Activated T-helper 1 cell treated with anti-CD3 and anti-CD28 coated beads, Interleukin-2, amount 50 U/mL, for 16 hours (primary cell): ENCODE results near the gene NGFR.

ENCODE experiments used
- DNase-seq, 2 donors: peaks; one replicate each; pipeline ENCODE4 v3.0.0-alpha.2; 2020; ENCODE audit warnings: low read depth in 1 of 2, low spot score in 1 of 2

Gene NGFR

DNA sequence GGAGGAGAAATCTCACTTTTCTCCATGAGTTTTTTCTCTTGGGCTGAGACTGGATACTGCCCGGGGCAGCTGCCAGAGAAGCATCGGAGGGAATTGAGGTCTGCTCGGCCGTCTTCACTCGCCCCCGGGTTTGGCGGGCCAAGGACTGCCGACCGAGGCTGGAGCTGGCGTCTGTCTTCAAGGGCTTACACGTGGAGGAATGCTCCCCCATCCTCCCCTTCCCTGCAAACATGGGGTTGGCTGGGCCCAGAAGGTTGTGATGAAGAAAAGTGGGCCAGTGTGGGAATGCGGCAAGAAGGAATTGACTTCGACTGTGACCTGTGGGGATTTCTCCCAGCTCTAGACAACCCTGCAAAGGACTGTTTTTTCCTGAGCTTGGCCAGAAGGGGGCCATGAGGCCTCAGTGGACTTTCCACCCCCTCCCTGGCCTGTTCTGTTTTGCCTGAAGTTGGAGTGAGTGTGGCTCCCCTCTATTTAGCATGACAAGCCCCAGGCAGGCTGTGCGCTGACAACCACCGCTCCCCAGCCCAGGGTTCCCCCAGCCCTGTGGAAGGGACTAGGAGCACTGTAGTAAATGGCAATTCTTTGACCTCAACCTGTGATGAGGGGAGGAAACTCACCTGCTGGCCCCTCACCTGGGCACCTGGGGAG lies 19.1 kb downstream of the NGFR start:
- no peak for DNase-seq

DNA sequence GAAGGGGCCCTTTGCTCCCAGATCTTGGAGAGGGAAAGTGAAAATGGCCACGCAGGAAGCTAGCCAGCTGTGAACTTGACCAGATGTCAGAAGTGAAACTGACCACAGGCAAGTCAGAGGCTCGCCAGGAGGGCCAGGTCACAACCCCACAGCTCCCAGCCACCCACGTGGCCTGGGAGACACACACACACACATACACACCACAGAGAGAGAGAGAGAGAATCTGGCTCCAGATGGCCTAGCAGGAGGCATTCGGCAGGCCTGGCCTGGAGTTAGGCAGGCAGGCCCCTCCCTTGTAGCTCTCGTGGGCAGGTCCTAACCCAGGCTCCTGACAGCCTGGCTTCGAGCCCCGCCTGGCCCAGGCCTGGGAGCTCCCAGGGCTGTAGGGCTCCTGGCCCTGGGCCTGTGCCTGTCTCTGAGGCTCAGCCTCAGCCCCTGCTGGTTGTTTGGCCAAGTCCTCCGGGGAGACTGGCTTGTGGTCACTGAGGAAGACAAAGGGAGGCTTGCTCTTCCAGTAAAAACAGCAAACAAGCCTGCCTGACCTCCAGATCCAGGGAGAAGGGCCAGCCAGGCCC lies 20.2 kb downstream of the NGFR start:
- no peak for DNase-seq

- DNase-seq = no peak
These were observed 21.1 kb downstream of the NGFR start for GRCh38 chr17:49516180-49516579.

DNA sequence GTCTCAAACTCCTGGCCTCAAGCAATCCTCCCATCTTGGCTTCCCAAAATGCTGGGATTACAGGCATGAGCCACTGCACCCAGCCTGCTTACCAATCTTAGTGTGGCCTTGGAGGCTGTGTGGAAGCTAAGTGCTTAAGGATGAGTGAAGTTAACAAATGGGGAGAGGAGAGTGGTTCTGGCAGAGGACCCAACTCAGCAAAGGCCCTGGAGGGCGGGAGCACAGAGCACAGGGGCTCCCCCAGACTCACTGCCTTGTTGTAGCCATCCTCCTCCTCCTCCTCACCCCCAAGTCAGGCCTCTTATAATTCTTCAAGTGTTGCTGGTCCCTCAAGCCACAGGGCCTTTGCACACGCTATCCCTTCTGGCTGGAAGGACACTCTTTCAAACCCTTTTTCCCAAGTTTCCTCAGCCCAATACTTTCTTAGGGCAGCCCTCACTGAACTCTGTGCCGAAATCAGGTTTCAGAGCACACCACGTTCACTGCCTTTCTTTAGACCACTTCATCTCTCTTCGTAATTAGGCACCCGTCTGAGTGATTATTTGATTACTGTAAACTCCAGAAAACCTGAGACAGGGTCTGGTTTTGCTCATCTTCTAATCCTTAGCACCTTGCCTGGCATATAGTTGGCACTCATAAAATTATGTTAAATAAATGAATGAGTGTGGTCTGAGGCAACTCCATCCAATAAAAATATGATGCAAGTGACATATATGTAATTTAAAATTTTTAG lies 23.4 kb downstream of the NGFR start:
- no peak for DNase-seq

DNA sequence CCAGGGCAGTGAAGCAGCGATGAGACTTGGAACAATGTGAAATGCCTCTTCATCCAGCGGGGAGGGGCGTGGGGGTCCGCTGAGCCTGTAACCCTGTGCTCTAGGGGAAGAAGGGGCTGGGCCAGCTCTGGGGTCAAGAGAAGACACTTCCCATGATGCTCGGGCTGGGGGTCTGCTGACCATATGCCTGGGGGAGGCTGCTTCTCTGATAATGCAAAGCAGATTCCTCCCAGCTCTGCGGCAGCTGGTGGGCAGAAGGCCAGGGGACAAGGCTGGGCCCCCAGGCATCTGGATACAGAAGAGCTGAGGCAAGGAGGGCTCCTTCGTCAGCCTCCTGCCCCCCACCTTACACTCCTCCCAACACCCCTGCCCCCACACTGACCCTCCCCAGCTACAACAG lies 24.7 kb downstream of the NGFR start:
- no peak for DNase-seq

GRCh38 chr17:49520386-49521087 lies 25.4 kb downstream of the NGFR start:
- DNase-seq = no peak

- no peak for DNase-seq
These were observed 26.0 kb downstream of the NGFR start for GRCh38 chr17:49521088-49521450.

DNA sequence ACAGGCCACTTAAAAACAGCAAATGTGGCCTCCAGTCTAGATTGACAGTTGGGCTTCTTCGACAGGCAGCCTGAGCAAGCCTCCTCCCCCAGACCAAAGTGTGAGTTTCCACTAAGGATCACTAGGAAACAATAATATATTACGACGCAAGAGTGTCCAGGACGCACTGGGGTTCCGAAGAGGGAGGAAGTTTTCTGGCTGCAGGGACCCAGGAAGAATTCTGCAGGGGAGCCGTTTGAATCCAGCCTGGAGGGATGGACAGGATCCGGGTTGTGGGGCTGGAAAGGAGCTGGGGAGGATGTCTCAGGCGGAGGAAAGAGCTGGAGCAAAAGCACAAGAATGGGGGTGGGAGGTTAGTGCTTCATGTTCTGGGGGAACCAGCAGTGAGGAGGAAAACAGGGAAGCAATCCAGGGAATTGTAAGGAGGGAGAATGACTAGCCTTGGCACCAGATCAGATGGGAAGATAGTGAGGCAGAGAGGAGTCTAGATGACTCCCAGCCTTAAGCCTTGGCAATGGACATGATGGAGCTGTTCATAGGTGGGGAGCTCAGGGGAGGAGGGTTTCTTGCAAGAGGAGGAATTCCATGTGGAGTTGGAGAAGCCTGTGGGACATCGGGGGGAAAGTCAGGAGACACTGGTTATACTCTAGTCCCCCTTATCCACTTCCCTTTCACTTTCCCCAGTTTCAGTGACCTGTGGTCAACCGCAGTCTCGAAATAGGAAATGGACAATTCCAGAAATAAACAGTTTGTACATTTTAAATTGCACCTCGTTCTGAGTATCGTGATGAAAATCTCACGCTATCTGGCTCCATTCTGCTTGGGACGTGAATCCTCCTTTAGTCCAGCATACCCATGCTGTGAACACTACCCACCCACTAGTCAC lies 26.6 kb downstream of the NGFR start:
- DNase-seq = no peak

- no peak for DNase-seq
These were observed 27.3 kb downstream of the NGFR start for GRCh38 chr17:49522357-49522890.

DNA sequence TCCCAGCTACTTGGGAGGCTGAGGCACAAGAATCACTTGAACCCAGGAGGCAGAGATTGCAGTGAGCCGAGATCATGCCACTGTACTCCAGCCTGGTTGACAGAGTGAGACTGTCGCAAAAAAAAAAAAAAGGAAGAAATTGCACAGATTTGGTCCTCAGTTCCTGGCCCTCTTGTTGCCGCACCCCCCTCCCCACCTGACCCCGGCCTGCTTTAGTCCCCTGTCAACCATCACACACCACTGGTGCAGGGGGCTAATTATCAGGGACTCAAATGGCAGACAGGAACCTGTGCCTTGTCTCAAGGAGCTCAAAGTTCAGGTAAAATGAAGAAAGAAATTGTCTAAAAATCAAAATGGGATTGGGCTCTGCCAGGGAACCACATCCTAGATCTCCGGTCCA lies 28.1 kb downstream of the NGFR start:
- DNase-seq = no peak

DNA sequence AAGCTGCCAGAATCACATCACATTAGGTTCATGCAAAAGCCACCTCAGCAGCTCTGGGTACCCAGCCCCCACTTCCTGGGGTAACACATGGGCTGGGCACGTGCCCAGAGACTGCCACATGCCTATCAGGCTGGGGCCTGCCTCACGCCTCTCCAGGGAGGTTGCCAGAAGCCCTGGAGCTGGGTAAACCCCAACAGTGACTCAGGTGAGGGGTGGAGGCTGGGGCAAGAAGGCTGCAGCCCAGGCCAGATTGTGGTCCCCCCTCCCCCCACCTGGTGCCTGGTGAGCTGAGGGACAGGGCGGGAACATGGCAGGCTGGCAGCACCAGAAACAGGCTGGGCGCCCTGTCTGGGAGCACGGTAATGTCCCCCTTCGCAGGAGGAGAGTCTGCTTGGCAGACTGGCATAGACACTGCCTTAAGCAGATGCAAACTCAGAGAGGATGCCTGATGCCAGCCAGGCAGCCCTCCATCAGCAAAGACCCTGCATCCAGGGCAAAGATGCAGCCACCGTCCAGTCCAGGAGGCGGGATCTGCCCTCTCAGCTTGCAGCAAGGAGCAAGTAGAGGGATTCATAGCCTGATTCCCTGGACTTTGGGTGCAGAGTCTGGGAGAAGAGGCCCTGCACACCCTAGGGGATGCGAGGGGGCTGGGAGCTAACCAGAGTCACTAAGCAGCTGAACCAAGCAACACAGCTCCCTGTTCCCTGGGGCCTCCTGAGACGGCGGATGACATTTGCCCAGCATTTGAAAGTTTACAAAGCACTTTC lies 28.8 kb downstream of the NGFR start:
- DNase-seq = no peak

GRCh38 chr17:49524473-49525359 lies 29.6 kb downstream of the NGFR start:
- DNase-seq = no peak

DNA sequence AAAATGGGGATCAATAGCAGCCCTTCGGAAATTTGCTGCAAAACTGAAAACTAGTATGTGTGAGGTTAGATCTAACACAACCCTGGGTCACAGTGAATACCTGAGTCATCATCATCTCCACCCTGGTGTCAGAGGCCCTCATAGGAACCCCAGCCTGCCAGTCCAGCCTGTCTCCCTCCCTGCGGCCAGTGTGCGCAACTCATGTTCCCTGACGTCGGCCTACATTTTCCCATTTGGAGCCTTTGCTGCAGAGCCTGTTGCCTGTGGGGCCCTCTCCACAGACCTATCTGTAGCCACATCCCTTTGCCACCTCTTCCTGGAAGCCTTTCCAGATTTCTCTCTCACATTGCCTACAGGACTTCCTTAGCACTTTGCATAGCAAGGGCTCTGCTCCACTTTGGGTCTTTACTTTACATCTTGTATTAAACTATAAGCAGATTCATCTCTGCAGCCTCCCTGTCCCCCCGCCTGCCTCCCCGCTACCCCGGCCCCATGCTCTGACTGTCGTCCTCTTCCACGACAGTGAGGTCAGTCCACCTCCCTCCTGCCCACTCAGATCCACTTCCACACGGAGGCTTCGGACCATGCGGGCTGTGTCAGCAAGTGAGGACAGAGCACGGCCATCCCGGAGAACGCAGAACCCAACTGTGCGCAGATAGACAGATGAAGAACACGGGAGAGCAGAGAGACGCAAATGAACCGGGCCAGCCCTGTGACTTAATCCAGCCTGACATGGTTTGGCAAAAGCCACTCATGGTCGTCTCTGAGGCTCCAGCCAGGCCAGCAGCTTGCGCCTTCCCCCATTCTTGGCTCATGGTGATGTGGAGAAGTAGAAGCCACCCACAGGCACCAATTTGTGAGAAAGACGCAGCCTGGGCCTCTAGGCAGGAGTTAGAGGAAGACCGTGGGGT lies 31.0 kb downstream of the NGFR start:
- DNase-seq = no peak

DNA sequence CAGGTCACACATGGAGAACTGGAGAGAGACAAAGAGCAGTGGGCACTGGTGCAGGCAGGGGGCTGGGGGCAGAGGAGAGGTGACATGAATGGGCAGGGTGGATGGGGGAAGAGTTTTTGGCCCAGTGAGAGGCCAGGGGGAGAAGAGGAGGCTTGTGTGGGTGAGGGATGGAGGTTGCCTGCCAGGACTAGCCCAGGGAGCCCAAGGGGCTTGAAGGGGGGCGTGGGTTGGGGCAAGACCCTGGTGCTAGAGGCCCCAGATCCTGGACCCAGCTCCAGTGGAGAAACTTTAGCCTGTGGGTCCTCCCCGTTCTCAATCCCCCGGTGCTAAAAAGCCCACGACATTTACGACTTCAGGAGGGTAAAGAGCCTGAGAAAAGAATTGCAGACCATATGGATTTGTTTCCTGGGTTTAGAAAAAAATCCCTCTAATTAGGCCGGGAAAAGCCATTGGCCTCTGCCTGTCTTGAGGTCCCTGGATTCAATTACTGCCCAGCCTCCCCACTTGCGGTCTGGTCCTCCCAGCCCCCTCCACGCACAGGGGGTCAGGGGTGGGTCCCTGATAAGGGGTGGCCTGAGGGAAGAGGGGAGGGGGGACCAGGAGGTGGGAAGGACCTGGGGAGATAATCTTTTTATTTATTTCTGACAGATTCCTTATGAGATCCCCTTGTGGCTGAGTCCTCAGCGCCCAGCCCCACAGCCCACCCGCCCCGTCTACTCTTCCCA lies 33.0 kb downstream of the NGFR start:
- DNase-seq = no peak

- DNase-seq = no peak
These were observed 33.9 kb downstream of the NGFR start for GRCh38 chr17:49528966-49529365.

GRCh38 chr17:49530118-49530517 lies 35.0 kb downstream of the NGFR start:
- no peak for DNase-seq

GRCh38 chr17:49543860-49544259 lies 48.8 kb downstream of the NGFR start:
- DNase-seq = no peak
